HepG2 (cell line): ENCODE results near the gene DQX1. TPM values are rescaled to one million over a fixed set of nuclear protein-coding genes. Genes with fewer than 3 reads are reported as not detected.

Experiments used
- HHEX ChIP-seq: IDR thresholded peaks from 2 replicates; pipeline ENCODE4 v1.6.1; 2016; ENCODE audit warnings: control low read depth
- ONECUT2 ChIP-seq: sonication (generic); formaldehyde crosslinking; IDR thresholded peaks from 2 replicates; pipeline ENCODE4 v1.4.0; 2020; ENCODE audit warnings: missing genetic modification reagents
- TAF15 ChIP-seq: fragments of 200-400 bp; formaldehyde crosslinking; IDR thresholded peaks from one replicate; pipeline ENCODE4 v1.6.1; 2018; ENCODE audit warnings: mild to moderate bottlenecking, low read depth, low read length; ENCODE audit not compliant: poor library complexity, severe bottlenecking
- ZBTB20 ChIP-seq: sonication (generic); formaldehyde crosslinking; IDR thresholded peaks from 2 replicates; pipeline ENCODE4 v1.8.1; 2023; ENCODE audit warnings: missing genetic modification reagents, low read depth, mild to moderate bottlenecking, borderline replicate concordance
- ZKSCAN5 ChIP-seq: sonication (generic); formaldehyde crosslinking; IDR thresholded peaks from 2 replicates; pipeline ENCODE4 v1.5.1; 2020; ENCODE audit warnings: mild to moderate bottlenecking, missing genetic modification reagents
- ZNF609 ChIP-seq: sonication (generic); formaldehyde crosslinking; IDR thresholded peaks from 2 replicates; pipeline ENCODE4 v1.4.0; 2020; ENCODE audit warnings: mild to moderate bottlenecking, missing genetic modification reagents, borderline replicate concordance
- polyA plus RNA-seq, 8 experiments: library from polyadenylated mRNA; depleted of rRNA in 3 of 8; stranded (reverse) in 7 of 8; unstranded in 1 of 8; fragments of >200 nt; fragmentation: Illumina TruSeq in 4 of 8; extraction: Trizol in 4 of 8; gene quantifications; 2 replicates each; pipeline versions ENCODE4 v1.2.1 to v1.2.3, GENCODE V29; 2011 to 2016; ENCODE audit warnings: low read depth in 4 of 8, missing spikeins in 1 of 8, mixed read lengths in 1 of 8; ENCODE audit not compliant: insufficient read depth in 1 of 8
- total RNA-seq, 5 experiments: library from RNA; depleted of rRNA; stranded (reverse); fragments of >200 nt; fragmentation: Illumina TruSeq; extraction: Trizol; gene quantifications; 2 replicates each; pipeline ENCODE4 v1.2.3, GENCODE V29; 2016; ENCODE audit warnings: low read depth in 1 of 5
- TF ChIP-seq, protein P1 (sequence below), 2 experiments: fragments of 450-650 bp in 1 of 2; sonication (generic) in 1 of 2; formaldehyde crosslinking in 1 of 2; IDR thresholded peaks; 2 replicates each; pipeline versions ENCODE4 v1.6.1 to v1.8.0; 2016 to 2022; ENCODE audit warnings: antibody characterized with exemption in 1 of 2, mild to moderate bottlenecking in 1 of 2, missing genetic modification reagents in 1 of 2
- TF ChIP-seq, protein P2 (sequence below): IDR thresholded peaks from 2 replicates; pipeline ENCODE4 v1.6.1; 2016; ENCODE audit warnings: missing genetic modification reagents, missing compliant biosample characterization
- TF ChIP-seq, protein P3 (sequence below): sonication (generic); formaldehyde crosslinking; IDR thresholded peaks from 2 replicates; pipeline ENCODE4 v1.4.0; 2020; ENCODE audit warnings: missing genetic modification reagents

Gene DQX1
- total and polyA plus RNA-seq, 2 of the 13 experiments (the other 11 are each of a cell fraction or from before 2014, with no cell fraction given), result 27.6 to 89.8 TPM

- TF ChIP-seq, protein P1, sequence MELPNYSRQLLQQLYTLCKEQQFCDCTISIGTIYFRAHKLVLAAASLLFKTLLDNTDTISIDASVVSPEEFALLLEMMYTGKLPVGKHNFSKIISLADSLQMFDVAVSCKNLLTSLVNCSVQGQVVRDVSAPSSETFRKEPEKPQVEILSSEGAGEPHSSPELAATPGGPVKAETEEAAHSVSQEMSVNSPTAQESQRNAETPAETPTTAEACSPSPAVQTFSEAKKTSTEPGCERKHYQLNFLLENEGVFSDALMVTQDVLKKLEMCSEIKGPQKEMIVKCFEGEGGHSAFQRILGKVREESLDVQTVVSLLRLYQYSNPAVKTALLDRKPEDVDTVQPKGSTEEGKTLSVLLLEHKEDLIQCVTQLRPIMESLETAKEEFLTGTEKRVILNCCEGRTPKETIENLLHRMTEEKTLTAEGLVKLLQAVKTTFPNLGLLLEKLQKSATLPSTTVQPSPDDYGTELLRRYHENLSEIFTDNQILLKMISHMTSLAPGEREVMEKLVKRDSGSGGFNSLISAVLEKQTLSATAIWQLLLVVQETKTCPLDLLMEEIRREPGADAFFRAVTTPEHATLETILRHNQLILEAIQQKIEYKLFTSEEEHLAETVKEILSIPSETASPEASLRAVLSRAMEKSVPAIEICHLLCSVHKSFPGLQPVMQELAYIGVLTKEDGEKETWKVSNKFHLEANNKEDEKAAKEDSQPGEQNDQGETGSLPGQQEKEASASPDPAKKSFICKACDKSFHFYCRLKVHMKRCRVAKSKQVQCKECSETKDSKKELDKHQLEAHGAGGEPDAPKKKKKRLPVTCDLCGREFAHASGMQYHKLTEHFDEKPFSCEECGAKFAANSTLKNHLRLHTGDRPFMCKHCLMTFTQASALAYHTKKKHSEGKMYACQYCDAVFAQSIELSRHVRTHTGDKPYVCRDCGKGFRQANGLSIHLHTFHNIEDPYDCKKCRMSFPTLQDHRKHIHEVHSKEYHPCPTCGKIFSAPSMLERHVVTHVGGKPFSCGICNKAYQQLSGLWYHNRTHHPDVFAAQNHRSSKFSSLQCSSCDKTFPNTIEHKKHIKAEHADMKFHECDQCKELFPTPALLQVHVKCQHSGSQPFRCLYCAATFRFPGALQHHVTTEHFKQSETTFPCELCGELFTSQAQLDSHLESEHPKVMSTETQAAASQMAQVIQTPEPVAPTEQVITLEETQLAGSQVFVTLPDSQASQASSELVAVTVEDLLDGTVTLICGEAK (IDR thresholded peaks at IDR 0.05), result no peak
- TF ChIP-seq, protein P1 (CRISPR knock-in tag; IDR thresholded peaks at IDR 0.05), result no peak
- TF ChIP-seq ONECUT2 (CRISPR knock-in tag) (no peak), TAF15 (no peak), HHEX (CRISPR knock-in tag) (no peak), ZNF609 (CRISPR knock-in tag) (no peak), ZBTB20 (CRISPR knock-in tag) (0 out of 2 replicates have a peak, but pooled peaks have one; percentile 55), ZKSCAN5 (CRISPR knock-in tag) (no peak)
- TF ChIP-seq, protein P2, sequence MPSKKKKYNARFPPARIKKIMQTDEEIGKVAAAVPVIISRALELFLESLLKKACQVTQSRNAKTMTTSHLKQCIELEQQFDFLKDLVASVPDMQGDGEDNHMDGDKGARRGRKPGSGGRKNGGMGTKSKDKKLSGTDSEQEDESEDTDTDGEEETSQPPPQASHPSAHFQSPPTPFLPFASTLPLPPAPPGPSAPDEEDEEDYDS (CRISPR knock-in tag), result no peak
- TF ChIP-seq, protein P3, sequence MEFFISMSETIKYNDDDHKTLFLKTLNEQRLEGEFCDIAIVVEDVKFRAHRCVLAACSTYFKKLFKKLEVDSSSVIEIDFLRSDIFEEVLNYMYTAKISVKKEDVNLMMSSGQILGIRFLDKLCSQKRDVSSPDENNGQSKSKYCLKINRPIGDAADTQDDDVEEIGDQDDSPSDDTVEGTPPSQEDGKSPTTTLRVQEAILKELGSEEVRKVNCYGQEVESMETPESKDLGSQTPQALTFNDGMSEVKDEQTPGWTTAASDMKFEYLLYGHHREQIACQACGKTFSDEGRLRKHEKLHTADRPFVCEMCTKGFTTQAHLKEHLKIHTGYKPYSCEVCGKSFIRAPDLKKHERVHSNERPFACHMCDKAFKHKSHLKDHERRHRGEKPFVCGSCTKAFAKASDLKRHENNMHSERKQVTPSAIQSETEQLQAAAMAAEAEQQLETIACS, result no peak
Observed at GRCh38 chr2:74486141-74486540, 39.9 kb downstream of the DQX1 start (continued).
